SKM-1 treated with dmso at 0.1 percent for 144 hours (cell line): ENCODE measurements around the gene NPTN.
"Not testable (repeated sequence)": the region's sequence is repeated elsewhere in the genome, so short reads cannot be mapped to it uniquely, and the experiment has no call there.

ENCODE experiments used
- DNase-seq: peaks from one replicate; lab custom pipeline; 2025; ENCODE audit not compliant: unreplicated experiment; lab: John Stamatoyannopoulos, UW

Gene NPTN

DNA sequence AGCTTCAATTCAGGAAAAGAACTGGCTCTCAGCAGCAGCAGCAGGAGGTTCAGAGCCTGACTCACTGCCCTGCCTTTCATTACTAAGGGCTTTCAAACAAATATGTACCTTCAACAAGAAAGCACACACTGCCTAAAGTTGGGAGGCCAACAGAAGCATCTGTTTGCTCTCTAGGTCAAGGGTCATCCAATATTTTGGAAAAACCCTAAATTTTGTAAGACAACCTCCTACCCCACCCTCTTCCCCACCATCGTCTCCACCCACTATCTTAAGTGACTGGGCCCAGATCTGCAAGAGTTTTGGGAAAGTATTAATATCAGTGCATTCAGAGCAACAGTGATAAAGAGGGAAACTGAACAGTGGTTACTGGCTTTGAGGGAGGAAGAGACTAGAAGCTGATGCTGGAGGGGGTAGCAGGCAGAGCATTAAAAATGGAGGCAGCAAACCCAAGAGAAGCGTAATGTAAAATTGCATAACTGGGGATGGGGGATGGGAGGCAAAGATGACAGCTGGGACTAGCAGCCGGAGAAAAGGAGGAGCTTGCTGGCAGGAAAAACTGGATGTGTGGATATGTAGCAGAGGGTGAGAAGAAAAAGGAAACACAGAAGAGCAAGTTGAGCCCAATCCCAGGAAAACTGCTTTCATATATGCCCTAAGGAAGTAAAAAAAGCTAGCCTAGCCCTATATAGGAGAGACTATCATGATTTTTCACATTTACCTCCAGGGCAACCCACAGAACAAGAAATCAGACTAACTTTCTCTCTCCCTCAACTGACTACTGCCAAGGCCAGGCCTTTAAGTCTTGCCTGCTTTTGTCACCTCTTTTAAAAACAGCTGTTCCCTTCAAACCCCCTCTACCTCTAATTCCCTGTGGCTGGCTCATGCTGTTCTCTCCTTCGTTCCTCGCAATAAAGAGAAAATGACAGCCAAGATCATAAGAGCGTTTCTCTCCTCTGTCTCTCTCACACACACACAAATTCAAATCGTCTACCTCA, 31.4 kb downstream of the NPTN start:
- DNase-seq = no peak

DNA sequence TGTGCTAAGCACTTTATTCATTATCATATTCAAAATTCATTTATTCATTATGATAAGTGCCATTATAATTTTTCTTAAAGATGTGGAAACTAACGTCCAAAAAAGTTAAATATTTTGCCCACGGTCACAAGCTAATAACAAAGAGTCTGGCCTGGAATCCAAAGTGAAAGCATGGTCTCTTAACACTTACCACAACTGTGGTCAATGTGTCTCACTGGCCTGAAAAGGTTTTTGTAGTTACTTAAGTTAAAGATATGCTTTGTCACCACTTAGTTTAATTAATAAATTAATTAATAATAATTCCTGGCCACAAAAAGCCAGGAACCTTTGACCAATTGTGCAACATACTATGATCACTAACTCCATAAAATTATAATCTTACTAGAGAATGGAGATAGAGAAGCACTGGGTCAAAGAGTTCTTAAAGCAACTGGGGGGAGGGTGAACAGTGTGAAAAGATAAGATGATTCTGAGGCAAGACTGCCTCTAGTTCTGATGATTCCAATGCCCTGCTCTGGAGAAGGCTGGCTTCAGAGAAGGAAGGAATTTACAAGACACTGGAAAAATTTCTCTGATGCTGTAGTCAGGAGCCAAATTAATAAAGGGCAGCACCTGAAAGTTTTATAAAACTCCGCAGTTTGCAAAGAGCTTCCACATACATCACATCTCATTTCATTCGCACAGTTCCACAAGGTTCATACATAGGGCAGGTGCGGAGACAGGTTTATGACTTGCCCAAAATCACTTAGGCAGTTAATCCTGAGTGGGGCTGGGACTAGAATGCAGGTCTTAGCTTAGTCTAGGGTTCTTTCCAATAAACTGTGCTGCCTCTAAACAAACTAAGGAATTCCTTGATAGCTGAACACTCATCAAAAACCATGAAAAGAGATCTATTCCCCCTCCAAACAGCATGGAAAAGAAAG, 32.5 kb downstream of the NPTN start:
- DNase-seq = no peak

DNA sequence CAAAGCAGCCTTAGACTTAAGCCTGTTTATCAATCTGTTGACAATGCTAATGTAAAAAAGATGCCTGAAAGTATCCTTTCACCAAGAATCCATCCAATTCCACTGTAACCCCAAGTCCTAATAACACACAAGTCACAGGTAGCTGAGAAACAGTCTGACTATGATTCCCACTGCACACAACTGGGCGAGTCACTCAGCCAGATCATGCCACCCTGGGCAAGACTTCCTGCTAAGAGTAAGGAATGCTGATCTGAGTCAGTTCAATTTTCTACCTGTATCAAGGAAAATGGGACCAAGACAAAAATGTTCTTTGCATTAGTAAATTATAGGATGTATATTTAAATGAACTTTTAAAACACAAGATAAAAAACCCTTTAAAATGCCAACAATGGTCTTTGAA, 33.3 kb downstream of the NPTN start:
- no peak for DNase-seq

DNA sequence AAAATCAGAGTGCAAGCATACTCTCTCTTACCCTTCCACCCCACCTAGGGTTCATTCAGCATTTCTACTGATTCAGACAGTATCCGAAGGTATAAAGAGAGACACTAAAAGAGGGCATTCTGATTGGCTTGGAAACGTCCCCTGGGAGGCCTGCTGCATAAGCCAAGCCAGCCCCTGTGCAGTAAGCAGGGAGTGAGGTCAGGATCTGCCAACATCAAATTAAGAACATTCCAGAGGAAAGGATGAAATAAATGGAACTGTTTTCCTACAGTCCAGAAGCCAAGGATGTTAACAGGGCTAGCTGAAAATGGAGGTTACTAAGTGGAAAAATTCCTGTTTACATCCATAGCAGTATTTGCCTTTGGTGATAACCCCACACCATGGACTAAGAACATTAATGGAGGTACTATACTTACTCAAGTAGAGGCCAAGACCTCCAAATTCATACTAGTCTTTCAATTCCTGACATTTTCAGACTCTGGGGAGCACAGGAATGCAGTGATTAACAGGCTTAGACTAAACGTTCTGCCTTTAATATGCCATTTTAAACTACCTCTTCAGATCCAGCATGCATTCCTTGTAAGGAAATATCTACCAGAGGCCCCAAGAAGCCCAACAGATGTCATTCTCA, 34.5 kb downstream of the NPTN start:
- no peak for DNase-seq

DNA sequence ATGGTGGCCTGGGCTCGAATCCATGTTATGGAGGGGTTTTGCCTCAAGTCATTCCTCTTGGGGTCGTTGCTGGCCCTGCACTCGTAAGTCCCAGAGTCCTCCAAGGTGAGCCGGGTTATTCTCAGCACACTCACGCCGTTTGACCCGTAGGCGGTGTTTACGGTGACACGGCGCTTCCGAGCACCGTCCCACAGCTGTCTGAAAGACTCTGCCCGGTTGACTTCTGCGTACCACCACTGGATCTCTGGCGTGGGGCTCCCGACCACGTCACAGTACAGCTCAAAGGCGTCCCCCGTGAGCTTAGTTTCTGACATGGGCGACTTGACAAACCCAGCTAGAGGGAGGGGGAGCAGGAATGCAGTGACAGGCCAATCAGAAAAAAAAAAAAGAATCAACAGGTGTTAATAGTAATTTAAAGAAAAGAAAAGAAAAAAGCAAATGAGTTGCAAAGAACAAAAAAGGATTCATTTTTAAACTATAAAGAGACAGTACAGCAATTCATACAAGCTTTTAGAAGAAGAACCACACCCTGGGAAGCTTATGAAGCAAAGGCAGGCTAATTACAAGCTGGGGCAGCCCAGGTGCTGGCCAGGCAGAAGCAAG, 36.1 kb downstream of the NPTN start:
- no peak for DNase-seq

DNA sequence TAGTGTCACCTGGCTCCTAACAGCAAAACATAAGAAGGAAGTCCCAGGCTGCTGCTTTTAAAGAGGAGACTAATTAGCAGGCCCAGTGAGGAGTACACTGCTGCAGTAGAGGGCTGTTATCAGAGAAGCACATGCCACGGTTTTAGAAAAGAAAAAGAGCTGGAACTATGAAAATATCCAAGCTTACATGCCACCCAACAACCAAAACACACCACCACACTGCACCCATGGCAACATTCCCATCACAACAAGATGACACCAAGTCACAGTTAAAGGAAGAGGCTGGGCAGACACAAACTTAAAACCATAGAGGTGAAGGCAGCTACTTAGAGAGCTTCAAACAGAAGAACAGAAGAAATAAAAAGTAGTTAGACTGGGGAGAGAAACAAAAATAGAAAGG, 37.0 kb downstream of the NPTN start:
- DNase-seq = no peak

DNA sequence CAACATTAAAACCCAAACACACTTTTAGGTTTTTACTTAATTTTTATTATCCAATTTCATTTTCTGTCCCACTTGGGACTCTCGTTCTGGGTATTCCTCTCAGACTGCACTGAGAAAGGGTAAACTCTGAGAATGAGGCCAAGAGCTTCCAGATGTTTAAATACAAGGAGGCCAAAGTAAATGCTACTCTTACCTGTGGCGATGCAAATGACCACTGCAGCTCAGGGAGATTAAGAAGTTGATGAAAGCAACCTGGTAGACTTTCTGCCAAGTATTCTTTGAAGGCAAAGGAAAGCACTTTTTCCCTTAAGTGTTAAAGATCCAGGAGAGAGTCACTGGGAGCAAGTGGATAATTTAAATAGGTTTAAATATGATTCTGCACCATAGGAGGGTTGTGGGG, 39.1 kb downstream of the NPTN start:
- no peak for DNase-seq

DNA sequence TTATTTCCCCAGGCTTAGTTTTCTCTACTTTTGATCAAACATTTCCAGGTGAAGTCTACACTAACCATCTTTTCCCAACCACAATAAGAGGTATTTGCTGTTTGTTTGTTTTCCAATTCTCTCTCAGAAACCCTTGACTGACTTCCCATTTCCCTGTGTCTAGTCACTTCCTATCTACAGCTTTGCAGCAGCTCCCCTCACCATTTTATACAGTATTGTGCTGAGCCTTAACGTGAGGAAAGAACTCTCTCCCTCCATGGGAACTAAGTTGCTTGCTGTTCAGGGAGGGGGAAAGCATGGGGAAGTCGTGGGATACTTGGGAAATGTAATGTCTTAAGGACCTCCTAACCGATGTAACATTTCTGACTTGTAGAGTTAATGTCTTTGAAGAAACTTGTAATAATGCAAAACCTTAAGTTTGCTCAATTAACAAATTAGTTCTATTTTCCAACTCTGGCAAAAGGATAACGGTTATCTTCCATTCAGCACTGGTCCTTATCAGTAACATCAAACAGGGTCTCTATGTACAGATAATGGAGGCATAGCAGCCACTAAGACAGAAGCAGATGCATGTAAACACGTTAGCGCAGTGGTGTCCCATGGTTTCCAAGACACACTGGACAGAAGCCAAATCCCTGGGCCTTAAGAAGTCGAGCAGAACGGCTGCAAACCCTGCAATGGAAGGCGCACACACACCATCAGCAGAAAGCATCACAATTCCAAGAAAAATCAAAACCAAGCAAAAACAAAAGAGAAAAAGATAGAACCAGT, 39.7 kb downstream of the NPTN start:
- DNase-seq = no peak

DNA sequence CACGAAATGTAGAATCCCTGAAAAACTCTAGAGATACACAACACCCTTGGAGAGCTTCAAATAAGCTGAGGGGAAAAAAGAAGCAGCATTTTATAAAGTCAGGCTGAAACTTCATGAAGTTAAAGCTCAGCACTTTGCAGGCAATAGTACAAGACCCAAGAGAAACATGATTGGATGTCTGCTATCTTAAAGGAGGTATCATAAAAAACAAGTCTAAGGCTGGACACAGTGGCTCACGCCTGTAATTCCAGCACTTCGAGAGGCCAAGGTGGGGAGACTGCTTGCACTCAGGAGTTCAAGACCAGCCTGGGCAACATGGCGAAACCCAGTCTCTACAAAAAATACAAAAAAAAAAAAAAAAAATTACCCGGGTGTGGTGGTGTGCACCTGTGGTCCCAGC, 42.9 kb downstream of the NPTN start:
- no peak for DNase-seq

DNA sequence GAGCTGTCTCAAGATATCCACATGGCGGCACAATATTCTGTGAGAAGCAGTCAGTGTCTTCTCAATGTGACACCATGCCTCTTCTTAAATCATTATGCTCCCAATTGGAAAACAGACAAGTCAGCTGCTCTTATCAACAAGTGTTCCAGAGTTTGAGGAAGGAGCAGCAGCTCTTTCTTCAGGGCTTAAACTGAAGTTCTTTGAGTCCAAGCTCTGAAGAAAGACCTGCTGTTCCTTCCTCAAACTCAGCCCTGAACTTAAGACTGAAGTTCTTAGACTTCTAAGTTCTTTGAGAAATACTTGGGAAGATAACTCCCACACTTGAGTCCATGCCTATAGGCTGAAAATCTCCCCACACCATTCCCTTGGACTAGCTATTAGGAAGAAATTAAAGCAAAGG, 43.4 kb downstream of the NPTN start:
- DNase-seq = no peak

DNA sequence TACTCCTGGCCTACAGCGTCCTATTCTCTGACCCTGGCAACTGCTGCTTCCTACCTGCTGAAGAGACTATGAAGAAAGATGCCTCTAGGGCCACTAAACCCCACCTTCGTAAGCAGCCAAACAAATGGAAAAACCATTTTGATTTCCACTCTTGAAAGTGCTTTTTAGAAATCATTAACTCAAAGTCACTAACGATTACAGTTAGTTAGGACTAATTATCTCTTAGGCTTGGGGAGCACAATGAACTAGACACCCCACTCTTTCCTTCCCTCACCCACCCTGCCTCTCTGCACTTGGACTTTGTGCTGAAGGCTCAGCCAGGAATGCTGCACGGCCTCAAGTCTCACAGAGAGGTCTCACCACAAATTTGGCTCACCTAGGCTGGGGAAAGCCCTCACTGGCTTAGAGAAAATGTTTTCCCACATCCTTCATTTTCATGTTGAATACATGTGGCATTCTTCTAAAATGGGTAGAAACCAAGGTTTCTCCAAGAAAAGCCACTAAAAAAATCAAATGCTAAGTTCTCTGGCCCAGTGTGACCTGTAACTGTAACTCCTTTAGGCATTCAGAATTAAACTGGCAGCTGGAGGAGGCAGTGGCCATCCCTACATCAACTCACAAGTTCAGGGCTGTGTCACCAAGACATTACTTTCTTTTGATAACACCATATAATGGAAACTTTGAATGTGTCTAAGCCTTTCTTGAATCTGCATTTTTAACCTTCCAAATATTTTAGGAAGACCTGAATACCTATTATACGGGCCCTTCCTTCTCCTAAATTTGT, 47.1 kb downstream of the NPTN start:
- no peak for DNase-seq

DNA sequence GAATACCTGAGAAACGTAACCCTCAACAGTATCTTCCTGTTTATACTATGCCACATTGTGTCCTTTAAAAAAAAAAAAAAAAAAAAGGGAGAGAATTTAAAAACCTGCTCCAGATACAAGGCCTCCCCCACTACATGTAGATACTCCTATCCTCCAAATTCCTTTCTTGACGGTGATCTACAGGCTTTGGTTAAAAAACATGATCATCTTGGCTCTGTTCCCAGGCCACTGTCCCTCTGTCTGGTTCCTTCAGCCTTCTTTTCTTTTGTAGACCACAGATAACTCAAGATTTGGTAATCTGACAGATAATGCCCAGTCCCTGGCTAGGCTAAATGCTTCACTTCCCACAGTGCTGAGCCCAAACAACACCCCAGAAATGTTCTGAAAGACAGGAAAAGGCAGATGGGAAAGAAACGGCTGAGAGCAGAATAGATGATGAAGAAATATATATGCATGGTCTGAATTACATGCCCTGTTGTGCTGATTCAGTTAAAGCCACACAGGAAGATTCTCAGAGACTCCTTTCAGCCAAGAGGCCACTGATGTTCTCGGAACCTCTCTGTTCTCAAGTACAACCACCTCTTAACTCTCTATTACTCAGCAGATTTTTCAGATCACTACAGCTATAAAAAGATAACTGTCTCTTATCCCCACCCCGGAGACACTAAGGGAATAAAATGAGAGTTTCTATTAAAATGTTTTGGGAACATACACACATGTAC, 48.3 kb downstream of the NPTN start:
- no peak for DNase-seq

DNA sequence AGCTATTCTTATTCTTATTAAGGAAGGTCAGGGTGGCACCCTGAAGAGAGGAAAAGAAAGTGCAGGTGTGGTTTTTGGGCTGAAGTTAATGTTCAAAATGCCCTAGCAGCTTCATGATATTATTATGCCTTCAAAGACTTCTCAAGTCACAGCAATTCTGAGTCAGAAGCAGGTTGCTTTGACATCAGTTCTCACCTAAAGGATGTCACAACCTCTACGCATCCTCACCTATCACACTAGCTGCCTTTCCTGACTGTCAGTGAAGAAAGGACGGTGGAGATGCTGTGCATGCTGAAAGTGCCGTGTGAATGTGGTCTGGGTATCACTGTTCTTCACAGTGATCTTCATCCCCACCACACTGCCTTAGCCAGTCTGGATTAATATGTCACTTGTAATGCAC, 49.6 kb downstream of the NPTN start:
- DNase-seq = no peak

DNA sequence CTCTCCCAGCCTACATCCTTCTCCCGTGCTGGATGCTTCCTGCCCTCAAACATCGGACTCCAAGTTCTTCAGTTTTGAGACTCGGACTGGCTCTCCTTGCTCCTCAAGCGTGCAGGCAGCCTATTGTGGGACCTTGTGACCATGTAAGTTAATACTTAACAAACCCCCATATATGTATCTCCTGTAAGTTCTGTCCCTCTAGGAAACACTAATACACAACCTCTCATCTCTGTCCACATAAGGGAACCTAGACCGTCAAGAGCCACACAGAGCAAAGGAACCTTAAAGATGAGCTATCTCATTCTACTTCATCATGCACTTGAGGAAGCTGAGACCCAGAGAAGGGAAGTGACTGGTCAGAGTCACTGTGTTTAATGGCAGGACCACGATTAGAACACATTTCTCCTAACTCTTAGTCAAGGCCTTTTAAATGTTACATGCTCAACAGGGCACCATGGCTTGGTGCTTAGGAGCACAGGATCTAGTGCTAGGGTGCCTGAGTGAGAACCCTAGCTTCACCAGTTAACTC, 50.3 kb downstream of the NPTN start:
- DNase-seq = no peak

DNA sequence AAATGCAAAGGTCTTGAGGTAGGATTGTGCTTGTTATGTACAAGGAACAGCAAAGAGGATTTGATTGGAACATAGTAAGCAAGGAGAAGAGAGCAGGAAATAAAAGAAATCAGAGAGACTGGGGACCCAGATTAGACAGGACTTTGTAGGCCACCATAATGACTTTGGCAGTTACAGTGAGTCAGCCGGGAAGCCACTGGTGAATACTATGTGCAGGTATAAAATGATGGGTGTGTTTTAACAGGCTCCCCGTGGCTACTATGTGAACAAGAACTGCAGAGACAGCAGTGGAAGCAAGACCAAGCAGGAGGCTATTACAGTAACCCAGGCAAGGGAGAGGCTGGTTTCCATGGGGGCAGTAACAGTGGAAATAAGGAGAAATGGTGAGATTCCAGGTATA, 55.2 kb downstream of the NPTN start:
- DNase-seq = no peak

DNA sequence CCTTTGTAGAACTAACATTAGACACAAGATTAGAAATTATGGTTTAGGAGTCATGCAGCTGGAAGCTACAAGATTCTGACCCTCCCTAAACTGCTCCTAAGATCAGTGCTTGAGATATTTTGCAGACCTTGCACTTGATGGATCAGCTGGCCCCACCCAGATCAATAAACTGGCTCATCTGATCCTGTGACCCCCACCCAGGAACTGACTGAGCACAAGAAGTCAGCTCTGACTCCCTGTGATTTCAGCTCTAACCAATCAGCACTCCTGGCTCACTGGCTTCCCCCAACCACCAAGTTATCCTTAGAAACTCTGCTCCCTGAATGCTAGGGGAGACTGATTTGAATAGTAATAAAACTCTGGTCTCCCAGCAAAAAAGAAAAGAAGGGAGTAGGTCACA, 55.6 kb downstream of the NPTN start:
- not testable (repeated sequence) for DNase-seq

DNA sequence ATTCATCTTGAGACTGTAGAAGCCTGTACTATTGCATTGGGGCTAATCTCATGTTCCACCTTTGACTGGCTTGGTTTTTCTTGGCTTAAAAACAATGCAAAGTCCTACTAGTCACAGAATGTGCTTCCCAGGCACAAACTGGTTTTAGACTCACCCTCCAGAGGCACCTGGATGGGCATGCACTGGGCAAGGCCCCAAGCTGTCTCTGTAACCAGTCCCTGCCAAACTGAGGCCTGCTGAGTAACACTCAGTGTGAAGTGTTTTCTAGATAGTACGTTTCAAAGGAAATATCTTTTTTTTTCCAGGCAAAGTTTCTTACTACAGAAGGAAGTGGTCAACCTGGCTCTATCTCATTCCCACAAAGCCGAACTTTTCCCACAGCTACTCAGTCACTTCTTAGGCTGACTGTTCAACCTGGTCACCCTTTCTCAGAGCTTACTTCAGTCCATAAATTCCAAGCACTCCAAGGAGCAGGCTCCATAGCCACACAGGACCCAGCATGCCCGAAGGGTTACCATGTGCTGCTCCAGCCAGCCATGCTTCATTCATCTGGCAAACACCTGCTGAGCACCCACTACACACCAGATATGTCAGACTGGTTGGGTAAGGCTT, 57.4 kb downstream of the NPTN start:
- DNase-seq = no peak

DNA sequence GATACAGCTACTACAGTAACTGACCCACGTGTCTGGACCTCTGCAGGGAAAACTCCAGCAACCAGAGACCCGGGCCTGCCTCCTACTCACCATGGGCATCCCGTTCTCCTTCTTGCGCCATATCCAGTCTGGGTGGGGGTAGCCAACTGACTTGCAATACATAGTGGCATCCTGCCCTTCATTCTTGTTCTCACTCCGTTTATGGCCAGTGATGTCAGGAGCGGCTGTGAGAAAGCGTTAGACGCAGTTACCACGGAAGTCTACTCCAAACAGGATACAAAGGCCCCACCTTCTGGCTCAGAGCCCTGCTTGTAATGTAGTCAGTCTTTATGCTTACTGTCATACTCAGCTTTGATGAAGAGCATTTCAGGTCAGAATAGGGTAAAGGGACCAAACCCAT, 59.6 kb downstream of the NPTN start:
- DNase-seq = no peak
